GM19099 (cell line): ENCODE results near the gene HINFP.

ENCODE experiments used
- POLR2A ChIP-seq: IDR thresholded peaks from 3 replicates; pipeline ENCODE4 v1.6.1; 2011; ENCODE audit warnings: low read depth; ENCODE audit not compliant: insufficient read length; ENCODE audit errors: extremely low read depth

Gene HINFP

DNA sequence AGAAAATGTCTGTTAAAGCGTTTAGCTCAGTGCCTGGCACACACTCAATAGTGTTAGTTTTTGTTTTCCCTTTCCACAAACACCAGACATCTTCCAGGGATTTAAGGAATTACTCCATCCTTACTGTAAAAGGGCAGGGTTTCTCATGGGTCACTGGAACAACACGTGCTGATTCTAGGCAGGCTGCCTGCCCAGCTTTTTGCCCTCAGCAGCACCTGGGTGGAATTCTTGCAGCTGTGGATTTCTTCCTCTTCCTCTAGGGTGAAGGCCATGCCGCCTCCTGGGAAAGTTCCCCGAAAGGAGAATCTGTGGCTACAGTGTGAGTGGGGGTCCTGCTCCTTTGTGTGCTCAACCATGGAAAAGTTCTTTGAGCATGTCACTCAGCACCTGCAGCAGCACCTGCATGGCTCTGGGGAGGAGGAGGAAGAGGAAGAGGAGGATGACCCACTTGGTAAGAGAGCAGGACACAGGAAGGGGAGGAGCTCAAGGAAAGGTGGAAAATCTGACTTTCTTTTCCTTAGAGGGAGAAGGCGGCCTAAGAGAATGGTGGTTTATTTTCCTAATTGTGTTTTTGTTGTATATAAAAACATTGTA lies 5.4 kb downstream of the HINFP start:
- no peak for TF ChIP-seq POLR2A

DNA sequence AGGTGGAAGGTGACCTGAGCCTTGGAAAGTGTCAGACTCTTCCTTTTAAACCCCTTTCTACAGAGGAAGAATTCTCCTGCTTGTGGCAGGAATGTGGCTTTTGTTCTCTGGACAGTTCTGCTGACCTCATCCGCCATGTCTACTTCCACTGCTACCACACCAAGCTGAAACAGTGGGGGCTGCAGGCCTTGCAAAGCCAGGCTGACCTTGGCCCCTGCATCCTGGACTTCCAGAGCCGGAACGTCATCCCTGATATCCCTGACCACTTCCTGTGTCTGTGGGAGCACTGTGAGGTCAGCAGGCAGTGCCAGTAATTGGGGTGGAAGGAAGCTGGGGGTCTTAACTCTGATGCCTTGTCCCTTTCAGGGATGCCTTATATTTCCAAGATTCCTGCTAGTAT lies 9.3 kb downstream of the HINFP start:
- no peak for TF ChIP-seq POLR2A

GRCh38 chr11:119134389-119134978 lies 13.1 kb downstream of the HINFP start:
- TF ChIP-seq POLR2A, result no peak

GRCh38 chr11:119144825-119145486 lies 23.6 kb downstream of the HINFP start:
- no peak for TF ChIP-seq POLR2A

GRCh38 chr11:119145551-119145950 lies 24.2 kb downstream of the HINFP start:
- no peak for TF ChIP-seq POLR2A

- no peak for TF ChIP-seq POLR2A
These were observed 26.4 kb downstream of the HINFP start for GRCh38 chr11:119147604-119148333.

DNA sequence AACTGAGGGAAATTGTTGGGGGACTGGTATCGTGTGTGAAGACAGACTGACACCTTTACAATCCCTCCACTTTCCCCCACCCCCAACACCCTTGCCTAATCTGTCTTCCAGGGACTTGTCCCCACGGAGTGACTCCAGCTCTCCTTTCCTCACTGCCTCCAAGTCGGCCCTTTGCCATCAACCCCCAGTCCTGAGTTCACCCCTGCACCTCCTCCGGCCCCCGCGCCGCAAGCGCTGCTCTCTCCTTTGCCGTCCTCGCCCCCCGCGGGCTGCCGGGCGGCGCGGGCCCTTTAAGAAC lies 27.3 kb downstream of the HINFP start:
- no peak for TF ChIP-seq POLR2A

- TF ChIP-seq POLR2A, result no peak
These were observed 27.8 kb downstream of the HINFP start, which contains the start of gene ABCG4 for GRCh38 chr11:119149018-119149785. Gene ABCG4, plus strand, starts transcription at chr11:119149052. Its CDS starts 914 bp downstream, at chr11:119149966.

DNA sequence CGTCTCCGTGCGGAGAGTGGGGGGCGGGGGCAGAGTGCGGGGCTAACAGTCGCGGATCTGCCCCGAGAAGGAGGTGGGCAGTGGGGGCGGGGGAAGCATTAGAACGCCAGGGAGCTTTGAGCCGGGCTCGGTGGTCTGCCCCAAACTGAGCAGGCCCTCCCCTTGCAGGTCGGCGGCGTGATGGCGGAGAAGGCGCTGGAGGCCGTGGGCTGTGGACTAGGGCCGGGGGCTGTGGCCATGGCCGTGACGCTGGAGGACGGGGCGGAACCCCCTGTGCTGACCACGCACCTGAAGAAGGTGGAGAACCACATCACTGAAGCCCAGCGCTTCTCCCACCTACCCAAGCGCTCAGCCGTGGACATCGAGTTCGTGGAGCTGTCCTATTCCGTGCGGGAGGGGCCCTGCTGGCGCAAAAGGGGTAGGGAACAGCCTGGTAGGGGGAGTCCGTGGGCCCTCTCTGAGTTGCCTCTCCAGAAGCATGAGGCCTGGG lies 28.5 kb downstream of the HINFP start:
- TF ChIP-seq POLR2A, result no peak

DNA sequence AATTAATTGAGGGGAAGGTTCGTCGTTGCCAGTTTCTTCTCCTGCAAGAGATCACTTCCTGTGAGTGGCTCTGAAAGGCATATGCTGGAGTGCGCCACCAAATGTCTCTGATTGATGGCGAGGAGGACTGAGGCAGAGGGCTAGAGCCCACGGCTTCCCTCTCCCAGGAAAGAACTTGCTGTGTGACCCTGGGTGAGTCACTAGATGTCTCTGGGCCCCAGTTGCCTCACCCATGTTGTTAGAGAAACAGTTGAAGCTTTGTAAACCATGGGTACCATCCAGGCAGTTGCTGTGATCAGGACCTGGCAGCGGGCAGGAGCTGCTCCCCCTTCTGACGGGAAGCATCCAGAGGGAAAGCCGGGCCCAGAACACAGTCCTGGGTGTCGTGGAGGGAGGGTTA lies 30.7 kb downstream of the HINFP start:
- no peak for TF ChIP-seq POLR2A

GRCh38 chr11:119152604-119153003 lies 31.2 kb downstream of the HINFP start:
- TF ChIP-seq POLR2A, result no peak

DNA sequence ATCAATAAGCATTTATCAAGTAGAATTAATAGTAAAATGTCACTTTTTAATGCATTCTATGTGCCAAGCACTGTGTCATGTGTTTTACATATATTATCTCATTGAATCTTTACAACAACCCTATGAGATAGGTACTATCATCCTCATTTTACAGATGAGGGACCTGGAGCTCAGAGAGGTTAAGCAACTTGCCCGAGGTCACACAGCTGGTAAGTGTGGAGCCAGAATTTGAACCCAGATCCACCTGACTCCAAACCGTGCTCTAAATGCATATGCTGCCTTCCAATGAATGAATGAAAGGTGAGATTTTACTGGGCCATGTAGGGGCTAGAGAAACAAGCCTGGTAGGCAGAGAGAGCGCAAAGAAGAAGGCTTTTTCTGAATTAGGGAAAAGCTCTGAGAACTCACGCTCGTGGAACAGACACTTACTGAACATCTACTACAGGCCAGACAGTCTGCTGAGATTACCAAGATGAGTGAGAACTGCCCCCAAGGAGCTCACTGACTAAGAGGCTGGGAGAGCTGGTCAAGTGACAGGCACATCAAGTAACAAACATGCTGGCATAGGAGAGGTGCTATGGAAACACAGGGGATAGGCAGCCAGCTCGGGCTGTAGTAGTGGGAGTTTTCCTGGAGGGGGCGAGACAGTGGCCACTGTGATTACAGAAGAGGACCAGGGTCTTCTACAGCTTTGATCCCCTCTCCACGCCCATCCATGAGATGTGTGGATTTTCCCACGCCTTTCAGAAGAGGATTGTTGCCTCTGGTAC lies 31.9 kb downstream of the HINFP start:
- TF ChIP-seq POLR2A, result no peak

- no peak for TF ChIP-seq POLR2A
These were observed 32.8 kb downstream of the HINFP start for GRCh38 chr11:119154178-119154577.
